GM11168 (cell line): ENCODE measurements around the gene MAMDC2.
"Not testable (repeated sequence)": the region's sequence is repeated elsewhere in the genome, so short reads cannot be mapped to it uniquely, and the experiment has no call there.

Experiments used
- in situ Hi-C: fragments of 300-500 bp; cut with MboI; formaldehyde crosslinking; loops from one replicate; pipeline ENCODE4 v1.12.0; 2022; ENCODE audit warnings: low sequenced_read_pairs; ENCODE audit not compliant: unreplicated experiment

The MAMDC2 gene

DNA sequence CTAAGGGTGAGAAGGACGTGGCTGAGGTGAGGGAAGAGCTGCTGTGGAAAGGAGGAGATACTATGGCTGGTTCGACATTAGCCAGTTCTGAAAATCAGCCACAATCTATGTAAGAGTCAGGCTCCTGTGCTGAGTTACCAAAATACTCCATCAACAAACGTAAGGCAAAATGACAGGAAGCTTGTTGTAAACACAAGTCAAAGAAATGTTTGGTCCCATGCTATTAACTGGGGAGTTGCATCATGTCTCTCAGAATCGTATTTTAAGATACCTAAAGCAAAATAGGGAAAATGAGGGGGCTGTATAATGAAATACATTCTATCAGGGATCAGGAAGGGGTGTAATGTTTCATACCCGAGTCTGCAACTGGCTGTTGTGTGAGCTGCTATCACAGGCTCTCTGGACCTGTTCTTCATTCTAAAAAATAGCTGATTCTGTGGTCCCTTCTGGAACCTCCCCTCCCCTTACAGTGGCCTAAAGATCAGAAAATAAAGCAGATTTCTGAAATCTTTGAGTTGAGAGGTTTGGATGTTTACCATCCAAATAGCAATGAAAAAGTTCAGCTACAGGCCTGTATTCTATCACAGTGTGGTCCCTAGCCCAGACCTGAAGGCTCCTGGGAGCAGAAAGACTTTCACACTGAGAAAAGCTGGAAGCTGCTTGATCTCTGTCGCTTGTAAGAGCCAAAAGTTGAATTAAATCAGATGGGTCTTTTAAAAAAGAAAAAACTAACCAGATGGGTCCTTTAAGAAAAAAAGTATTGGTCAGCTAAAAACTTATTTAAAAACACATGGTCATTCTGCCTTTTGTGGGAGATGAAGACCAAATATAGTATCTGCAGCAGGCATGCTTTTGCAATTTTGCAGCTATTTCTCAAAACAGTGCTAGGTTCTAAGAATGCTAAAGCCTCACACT lies 117.3 kb downstream of the MAMDC2 start:
- in situ Hi-C loops = no loop called here

DNA sequence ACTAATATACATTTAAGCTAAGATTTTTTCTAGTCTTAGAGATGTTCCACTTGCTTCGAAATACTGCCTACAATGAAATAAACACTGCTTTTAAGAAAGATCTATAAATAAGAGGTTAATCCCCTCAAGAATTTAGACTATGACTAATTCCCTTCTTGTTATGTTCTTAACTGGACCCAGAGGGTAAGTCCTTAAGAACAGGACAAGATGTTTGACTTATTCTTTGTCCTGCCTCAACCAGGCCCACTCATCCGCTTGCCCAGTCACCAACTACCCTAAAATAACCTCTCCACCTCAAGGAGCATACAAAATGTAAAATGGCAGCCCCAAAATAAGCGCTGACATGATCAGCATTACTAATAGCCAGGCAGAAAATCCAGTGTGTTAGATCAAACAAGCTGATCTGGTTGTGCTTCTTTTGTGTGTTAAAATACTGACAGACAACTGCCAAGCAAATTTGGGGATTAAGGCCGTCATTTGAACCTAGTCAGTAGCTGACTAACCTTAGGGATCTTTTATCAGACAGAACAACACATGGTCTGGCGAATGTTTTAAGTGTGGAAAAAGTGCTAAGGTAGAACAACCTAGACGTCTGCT lies 121.5 kb downstream of the MAMDC2 start:
- in situ Hi-C loops = no loop called here

DNA sequence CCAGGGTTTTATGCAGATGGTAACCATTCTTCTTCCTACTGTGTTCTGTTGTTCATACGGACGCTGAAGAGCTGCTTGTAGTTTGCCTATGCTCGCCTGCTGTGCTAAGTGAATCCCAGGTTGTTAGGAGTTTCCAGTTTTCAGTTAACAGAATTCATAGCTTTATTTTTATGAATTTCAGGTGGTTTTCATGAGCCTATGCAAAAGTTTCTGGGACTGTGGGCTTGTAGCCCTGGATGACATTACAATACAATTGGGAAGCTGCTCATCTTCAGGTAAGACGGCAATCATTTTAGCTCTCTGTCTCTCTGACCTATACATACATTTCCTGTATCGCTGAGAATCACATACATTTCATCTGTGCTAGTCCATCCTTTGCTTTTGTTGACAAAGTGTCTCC lies 124.9 kb downstream of the MAMDC2 start:
- in situ Hi-C loops = no loop called here

DNA sequence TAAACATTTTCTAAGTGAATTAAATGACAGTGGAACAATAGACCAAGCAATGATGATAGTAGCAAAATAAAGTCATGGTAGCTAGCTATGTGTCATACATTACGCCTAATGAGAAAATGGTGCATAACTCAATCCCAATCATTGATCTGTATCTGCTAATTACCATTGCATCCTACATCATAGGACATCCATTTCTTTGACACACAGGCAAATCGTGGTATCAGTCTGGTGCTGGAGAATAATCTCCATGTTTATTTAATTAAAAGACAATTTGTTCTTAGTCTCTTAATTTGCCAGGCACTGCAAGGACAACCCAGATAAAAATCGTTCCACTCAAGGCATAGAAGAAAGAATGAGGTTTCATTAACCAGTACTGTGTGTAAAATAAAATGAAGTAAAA lies 125.6 kb downstream of the MAMDC2 start:
- in situ Hi-C loops = no loop called here

DNA sequence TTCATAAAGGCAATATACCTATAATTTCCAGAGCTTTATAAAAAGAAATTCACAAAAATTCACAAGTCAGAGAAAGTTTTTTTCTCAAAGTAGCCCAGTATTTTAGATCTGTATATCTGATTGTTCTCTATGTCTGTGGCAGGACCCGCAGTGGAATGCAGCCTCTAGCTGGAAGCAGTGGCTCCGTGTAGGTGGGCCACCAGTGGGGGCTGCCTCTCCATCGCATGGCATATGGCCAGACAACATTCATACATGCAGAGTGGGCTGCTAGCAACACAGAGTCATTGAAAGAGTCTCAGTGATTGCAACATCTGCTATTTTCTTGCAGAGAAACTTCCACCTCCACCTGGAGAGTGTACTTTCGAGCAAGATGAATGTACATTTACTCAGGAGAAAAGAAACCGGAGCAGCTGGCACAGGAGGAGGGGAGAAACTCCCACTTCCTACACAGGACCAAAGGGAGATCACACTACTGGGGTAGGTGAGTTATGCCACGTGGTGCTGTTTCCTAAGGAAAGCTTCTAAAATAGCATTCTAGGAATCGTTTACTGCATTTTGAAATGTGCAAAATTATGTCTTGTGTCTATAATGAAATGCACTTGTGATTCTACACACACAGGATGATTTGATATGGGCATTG lies 126.6 kb downstream of the MAMDC2 start:
- in situ Hi-C loops = no loop called here

DNA sequence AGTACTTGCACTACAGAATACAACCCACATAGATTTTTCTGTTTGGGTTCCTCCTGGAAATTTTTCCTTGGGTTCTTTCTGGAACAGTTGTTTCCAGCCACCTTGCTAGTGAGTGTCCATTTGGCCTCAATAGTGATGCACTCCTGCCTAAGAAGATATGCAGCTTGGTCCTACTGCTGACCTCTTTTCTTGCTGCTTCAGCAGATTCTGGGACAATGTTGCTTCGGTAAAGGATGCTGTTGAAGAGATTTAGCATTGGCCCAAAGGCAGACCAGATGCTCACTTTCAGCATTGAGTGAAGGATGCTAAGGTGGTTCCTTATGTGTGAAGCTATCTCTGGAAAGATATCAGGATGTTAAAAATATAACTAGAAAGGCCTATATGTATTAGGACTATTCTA lies 128.9 kb downstream of the MAMDC2 start:
- in situ Hi-C loops = no loop called here

DNA sequence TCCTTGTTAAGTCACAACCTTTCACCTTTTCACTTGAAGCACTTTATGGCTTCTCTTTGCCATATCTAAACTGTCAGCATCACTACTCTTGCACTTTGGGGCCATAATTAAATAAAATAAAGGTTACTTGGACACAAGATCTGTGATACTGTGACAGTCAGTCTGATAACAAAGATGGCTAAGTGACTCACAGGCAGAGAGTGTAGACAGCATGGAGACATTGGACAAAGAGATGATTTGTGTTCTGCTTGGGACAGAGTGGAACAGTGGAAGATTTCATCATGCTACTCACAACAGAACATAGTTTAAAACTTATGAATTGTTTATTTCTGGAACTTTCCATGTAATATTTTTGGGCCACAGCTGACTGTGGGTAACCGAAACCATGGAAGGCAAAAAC lies 133.5 kb downstream of the MAMDC2 start:
- in situ Hi-C loops = no loop called here

DNA sequence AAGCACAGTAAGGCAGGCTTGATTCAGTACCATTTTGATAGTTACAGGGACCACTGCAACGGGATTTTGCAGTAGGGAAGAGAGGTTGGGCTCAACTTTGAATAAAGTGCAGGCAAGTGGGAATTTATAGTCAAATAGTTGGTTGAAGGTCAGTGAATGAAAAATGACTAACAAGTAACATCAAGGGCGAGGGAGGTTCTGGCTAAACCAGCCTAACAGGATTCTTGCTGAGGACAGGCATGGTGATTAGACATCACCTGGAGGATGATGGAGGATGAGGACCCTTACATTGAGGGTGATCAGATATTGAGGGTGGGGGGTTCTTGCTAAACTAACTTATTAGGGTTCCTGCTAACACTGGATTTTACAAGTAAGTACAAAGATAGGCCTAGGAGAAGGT lies 149.1 kb downstream of the MAMDC2 start:
- in situ Hi-C loops = no loop called here

DNA sequence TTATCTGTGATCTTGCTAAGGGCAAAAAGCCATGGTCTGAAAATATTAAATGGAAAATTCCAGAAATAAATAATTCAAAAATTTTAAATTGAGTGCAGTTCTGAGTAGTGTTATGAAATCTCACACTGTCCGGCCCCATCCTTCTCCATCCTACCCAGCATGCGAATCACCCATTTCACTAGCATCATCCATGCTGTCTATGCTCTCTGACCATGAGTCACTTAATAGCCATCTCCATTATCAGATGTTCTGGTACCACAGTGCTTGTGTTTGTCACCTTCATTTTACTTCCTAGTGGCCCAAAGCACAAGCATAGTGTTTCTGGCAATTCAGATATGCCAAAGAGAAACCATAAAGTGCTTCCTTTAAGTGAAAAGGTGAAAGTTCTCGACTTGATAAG lies 151.8 kb downstream of the MAMDC2 start:
- in situ Hi-C loops = no loop called here

DNA sequence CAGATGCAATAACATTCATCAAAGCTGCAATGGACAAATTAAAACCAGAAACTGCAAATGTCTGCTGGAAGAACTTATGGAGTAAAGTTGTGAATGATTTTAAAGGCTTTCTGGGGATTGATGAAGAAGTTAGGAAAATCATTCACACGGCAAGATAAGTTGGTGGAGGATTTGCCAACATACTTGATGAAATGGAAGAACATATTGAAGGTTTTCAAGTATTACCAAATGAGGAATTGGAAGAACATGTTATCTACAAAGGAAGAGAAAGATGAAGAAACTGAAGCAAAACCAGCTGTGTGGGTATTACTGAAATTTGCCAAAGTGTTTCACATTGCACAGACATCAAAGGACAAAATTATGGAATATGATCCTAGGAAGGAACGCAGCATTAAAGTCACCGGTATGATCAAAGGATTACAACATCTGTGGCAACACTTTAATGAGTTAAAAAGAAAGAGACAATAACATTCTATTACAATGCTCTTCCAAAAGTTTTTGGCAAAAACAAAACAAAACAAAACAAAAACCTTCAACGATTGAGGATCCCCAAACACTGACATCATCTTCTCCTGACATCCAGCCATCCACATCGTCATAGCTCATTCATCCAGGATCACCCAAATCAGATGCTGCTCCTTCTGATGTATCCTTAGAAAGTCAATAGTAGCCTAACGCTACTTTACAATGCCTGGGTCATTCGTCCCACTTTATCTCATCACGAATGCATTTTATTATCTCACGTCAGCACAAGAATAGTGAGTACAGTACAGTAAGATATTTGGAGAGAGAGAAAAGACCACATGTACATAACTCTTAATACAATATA lies 153.8 kb downstream of the MAMDC2 start:
- in situ Hi-C loops = no loop called here

DNA sequence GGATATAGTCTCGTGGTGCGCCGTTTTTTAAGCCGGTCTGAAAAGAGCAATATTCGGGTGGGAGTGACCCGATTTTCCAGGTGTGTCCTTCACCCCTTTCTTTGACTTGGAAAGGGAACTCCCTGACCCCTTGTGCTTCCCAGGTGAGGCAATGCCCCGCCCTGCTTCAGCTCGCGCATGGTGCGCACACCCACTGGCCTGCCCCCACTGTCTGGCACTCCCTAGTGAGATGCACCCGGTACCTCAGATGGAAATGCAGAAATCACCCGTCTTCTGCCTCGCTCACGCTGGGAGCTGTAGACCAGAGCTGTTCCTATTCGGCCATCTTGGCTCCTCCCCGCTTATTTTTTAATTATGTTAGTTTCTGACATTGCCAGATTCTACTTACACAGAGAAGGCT lies 161.1 kb downstream of the MAMDC2 start:
- in situ Hi-C loops = not testable (repeated sequence)

DNA sequence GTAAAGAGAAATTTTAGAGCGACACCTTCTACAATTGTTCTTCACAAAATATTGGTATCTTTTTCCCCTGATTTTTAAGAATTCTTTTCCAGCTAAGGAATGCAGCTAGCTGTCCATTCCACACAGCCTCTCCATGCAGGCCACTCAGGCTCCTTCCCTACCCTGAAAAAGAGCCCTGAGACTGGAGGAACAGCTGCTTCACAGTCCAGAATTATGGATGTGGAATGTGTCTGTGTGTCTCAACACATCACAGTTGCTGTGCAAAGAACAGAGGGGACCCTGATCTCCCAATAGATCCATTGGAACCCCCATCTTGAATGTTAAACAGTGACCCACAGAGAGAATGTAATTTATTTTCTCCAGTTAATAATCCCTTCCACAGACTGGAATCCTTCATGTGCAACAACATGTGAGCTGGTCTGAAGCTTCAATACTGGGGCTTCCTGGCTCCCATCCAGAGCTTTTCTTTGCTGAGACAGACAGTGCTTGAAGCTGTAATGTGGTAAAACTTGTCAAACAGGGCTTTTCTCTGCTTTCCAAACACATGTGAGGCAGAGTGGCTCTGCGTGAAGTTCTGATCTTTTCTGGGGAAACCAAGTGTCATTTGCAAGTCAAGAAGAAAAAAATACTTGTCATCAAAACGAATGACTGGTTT lies 161.8 kb downstream of the MAMDC2 start:
- in situ Hi-C loops = no loop called here

DNA sequence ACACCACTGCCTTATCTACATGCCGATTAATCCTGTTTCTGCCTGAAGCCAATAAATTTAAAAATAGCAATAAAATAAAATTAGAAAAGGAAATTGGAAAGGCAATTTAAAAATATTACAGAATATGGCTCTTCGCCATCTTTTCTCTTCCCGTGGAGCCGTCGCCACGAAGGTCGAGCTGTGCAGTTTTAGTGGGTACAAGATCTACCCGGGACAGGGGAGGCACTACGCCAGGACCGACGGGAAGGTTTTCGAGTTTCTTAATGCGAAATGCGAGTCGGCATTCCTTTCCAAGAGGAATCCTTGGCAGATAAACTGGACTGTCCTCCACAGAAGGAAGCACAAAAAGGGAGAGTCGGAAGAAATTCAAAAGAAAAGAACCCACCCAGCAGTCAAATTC lies 173.4 kb downstream of the MAMDC2 start:
- in situ Hi-C loops = no loop called here

DNA sequence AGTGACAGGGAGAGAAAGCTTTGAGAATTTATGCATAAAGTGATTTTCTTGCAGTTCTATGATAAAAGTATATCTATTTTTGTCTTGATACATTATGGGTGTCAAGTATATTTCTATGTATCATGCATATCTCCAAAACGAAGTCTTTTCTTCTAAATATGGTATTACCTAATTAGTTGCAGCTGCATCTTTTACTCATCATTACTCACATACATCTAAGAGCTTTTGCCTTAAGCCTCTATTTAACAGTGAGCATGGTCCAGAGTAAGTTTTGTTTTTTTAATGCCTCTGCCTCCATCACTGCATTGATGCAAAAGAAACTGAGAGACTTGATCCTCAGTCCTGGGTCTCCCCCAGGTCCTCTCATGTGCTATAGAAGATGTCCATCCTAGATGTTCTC lies 175.1 kb downstream of the MAMDC2 start:
- in situ Hi-C loops = no loop called here

DNA sequence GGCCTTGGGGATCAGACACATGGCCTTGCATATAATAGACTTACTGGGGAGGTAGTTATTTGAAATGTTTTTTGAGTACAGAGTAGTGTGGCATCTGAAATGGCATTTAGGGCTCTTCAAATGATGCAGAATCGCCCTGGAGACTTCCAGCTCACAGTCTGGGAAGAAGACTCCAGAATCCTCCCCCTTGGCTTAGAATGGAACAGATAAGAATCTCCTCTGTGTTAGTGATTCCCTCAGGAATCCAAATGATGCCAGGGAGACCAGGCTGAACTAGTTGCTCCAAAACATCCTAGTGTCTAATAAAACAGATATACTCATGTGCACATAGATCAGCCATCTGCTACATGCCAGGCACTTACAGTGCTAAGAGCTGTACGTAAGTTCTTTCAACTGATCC lies 176.6 kb downstream of the MAMDC2 start:
- in situ Hi-C loops = no loop called here

DNA sequence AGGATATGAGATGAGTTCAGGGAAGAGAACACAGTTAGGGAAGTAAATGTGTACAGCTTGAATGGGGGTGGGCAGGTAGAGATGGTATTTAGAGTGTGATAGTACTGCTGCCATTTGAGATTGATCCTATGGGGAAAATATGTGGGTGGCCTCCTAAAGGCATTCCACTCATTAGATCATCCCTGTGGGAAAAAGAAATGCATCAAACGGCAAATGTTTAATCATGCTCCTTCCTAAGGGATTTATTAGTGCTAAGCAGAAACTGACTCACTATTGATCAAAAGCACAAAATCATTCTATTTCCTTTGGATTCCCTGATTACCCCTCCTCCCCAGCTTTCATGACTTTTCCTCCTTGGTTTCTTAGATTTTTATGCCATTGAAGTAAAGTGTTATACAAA lies 178.7 kb downstream of the MAMDC2 start:
- in situ Hi-C loops = no loop called here

DNA sequence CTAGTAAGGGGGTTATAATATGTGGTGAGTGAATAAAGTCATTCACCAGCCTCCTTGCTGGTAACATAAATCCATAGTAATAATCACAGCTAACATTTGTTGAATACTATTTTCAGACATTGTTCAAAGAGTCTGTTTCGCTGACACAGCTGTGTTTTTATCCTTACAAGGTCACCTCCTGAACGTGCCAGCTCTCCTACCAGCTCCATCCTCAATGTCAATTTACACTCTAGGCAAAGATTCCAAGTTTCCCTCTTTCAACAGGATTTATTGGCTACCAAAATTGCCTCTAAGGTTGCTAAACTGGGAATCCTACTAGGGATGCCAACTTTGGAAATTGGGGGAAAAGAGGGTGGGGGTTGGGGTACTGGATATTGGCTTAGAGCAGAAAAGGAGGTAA lies 184.5 kb downstream of the MAMDC2 start:
- in situ Hi-C loops = no loop called here

DNA sequence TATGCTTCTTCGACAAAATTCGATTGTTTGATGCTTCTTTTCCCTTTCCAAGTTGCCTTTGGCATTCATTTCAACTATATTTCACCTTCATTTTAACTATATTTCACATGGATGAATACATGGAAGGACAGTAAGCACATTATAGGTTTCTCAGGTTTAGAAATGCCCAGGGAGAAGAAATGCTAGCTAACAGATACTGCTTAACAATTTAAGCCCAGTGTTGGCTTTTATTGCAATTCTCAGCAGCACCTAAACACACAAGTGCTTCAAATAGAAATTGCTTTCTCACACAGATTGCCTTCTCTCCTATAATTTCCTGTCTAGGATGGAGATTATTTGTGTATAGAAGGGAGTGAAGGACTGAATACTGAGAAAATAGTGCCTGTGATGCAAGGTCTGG lies 185.0 kb downstream of the MAMDC2 start:
- in situ Hi-C loops = no loop called here

DNA sequence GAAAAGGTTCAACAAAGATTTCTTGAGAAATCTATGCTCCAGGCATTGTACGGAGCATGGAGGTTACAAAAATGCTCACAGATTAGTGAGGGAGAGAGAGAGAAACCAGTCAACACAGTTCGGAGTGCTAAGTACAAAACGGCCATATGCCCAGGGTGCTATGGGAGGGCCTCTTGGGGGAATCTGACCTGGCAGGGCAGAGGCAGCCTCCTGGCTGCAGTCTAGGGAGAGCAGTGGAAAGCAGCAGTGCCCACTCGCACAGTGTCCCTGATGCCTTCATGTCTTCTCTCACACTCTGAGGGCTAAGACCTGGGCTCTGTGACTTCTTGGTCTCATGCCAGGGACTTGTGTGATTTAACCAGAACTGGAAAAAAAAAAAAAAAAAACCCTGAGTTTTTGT lies 185.4 kb downstream of the MAMDC2 start:
- in situ Hi-C loops = no loop called here

DNA sequence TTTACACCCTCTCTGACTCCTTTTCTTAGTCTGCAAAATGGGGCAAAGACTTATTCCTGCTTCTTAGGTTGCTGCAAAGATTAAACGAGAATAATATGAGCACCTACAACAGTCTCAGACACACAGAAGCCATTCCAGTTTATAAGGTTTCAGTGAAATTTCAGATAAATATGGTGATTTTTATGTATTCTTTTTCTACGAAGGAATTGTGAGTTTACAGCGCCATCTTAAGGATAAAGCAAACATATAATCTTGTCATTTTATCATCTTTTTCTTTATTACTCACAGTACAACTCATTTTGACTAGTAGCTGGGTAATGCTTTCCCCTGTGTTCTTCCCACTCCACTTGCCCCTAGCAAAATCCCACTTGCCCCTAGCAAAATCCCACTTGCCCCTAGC lies 185.9 kb downstream of the MAMDC2 start:
- in situ Hi-C loops = no loop called here
